GM23248 (cell line): ENCODE measurements around the gene PHLPP1.

ENCODE experiments used
- EZH2 ChIP-seq: fragments of 200-600 bp; sonication (generic); IDR thresholded peaks from 2 replicates; pipeline ENCODE4 v1.6.1; 2018; ENCODE audit warnings: antibody characterized with exemption, mild to moderate bottlenecking; ENCODE audit not compliant: insufficient read depth, poor library complexity, severe bottlenecking
- EZH2phosphoT487 ChIP-seq: fragments of 200-600 bp; sonication (generic); IDR thresholded peaks from 2 replicates; pipeline ENCODE4 v1.6.1; 2018; ENCODE audit warnings: antibody characterized with exemption, moderate library complexity, mild to moderate bottlenecking, low read depth; ENCODE audit not compliant: insufficient read depth

GRCh38 chr18:62790871-62791772, 75.8 kb downstream of the PHLPP1 start:
- TF ChIP-seq EZH2 (no peak), EZH2phosphoT487 (no peak)
